Subcutaneous adipose tissue (tissue), 4 donors: ENCODE data around the gene NAGLU. TPM values are rescaled to one million over a fixed set of nuclear protein-coding genes. Genes with fewer than 3 reads are reported as not detected.

Source experiments
- CTCF ChIP-seq: fragments of 450-650 bp; IDR thresholded peaks from one replicate; pipeline ENCODE4 v1.5.1; 2016; ENCODE audit warnings: low read depth, mild to moderate bottlenecking, control low read depth, antibody characterized with exemption, moderate library complexity
- total RNA-seq, 4 donors: library from RNA; depleted of rRNA; stranded (reverse); fragments of >200 nt; gene quantifications; one replicate each; pipeline ENCODE4 v1.1.0, GENCODE V29; 2016

NAGLU gene
- total RNA-seq, 4 donors from 2014 or later, result 43.5 to 123 (median 62.4) TPM

DNA sequence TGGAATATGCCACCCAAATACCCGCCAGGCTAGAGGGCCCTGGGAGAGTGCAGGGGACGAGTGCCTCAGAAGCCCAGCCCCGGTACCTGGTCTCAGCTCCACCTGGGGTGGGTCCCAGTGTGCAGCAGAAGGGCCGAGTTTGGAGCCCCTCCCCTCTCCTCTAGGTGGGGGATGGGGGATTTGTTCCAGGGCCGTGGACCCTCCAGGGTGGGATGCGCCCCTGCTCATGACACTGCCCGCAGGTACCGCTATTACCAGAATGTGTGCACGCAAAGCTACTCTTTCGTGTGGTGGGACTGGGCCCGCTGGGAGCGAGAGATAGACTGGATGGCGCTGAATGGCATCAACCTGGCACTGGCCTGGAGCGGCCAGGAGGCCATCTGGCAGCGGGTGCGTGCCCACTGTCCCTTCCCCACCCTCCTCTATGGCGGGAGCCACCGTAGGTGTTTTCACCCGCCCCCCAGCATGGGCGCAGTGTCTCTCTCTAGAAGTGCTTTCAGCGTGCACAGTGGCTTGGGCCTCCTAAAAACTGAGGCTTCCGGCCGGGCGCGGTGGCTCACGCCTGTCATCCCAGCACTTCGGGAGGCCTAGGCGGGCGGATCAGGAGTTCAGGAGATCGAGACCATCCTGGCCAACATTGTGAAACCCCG is 1.2 kb downstream of the NAGLU start:
- TF ChIP-seq CTCF, result no peak

DNA sequence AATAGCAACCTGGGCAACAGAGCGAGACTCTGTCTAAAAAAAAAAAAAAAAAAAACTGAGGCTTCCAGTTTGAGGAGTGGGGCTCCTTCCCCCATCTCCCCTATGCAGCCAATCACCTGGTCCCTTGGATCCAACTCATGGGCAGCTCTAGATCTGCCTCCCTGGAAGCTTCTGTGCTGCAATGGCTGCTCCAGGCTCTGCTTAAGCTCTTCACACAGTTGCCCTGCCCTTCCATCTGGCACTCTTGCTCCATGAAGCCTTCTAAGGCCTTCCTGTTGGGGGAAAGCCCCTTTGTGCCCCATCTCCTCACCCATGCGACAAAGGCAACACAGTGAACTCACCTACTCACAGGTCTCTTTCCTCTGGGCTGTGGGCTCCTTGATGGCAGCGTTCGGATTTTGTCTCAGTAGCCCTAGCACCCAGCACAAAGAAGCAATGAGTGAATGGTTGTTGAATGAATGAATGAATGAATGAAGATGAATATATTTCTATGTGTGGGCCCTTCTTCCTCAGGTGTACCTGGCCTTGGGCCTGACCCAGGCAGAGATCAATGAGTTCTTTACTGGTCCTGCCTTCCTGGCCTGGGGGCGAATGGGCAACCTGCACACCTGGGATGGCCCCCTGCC is 1.9 kb downstream of the NAGLU start:
- TF ChIP-seq CTCF, result no peak

GRCh38 chr17:42538482-42538881 is 2.4 kb downstream of the NAGLU start:
- no peak for TF ChIP-seq CTCF

DNA sequence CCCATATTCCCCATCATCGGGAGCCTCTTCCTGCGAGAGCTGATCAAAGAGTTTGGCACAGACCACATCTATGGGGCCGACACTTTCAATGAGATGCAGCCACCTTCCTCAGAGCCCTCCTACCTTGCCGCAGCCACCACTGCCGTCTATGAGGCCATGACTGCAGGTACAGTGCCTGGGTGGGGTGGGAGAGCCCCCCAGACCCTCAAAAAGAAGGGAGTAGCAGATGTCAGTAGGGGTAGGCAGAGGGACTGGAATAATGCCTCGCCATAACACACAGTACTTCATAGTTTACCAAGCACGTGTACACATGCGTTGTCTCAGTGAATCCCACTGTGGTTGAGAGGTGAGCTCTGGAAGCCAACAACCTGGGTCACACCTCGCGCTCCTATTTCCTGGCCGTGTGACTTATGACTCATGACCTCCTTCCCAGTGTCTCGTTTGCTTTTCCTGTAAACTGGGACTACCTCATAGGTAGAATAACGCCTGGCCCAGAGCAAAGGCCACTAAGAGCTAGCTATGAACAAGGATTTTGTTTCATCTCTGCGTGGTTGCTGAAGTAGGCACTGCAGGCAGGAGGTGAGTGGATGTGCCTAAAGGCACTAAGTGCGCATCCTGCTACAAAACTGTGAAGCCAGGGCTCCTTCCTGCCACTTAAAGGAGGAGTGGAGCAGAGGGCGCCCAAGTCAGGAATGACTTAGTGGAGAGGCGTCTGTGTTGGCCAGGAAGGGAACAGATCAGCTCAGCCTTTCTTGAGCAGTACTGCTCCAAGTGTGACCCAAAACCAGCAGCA is 5.2 kb downstream of the NAGLU start:
- TF ChIP-seq CTCF, result no peak

GRCh38 chr17:42543190-42544079 is 7.4 kb downstream of the NAGLU start:
- TF ChIP-seq CTCF, result no peak

DNA sequence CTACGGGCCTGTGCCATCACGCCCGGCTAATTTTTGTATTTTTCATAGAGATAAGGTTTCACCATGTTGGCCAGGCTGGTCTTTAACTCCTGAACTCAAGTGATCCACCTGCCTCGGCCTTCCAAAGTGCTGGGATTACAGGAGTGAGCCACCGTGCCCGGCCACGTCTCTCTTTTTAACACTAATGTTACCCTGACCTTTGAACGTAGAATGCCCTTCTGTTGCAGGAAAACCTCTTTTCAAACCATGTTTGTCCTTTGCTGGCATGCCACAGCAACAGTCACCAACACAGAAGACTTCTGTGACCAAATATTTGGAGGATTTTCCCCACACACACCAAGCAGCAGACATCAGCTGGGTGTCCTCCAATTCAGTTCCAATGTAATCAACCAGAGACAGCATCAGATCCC is 8.8 kb downstream of the NAGLU start:
- TF ChIP-seq CTCF, result no peak
